HUDEP-2 (cell line): ENCODE data around the gene PPEF2.
"Not testable (repeated sequence)": the region's sequence is repeated elsewhere in the genome, so short reads cannot be mapped to it uniquely, and the experiment has no call there.

Experiments used
- DNase-seq, 76 experiments: peaks; one replicate each; lab custom pipeline; 2025; ENCODE audit not compliant: unreplicated experiment in 76 of 76; lab: John Stamatoyannopoulos, UW

PPEF2 gene

GRCh38 chr4:75902352-75902751 lies at the start of gene PPEF2:
TSS of gene PPEF2 (minus strand) at chr4:75902452. CDS start at chr4:75896325, 6,127 bp downstream.
- no peak for DNase-seq

- DNase-seq, result no peak
Observed at GRCh38 chr4:75950213-75950815, 48.1 kb upstream of the PPEF2 start.

DNA sequence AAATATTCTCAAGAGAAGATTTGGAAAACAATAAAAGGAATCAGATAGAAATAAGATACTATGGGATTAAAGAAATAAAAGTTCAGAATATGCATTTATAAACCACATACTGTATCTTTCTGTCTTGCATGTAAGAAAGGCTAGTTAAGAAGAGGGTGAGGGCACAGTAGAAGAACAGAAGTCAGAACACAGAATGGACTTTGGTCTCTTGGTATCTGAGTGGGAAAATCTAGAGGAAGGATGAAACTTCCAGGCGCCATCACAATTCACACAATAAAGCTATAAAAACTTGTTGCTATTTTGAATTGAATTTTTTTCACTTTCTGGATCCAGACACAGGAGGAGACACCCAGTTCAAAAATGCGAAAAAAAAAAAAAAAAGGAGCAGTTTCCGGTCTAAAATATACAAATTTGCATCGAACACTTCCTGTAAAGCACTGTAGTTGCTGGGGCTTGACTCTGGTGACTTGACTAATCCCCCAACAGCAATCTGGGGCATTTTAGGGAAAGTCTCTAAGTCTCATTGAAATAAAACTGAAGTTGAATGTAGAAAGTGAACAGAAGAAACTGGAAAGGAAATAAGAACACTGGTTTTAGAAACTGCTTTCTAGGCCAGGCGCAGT lies 46.7 kb upstream of the PPEF2 start:
- no peak for DNase-seq

GRCh38 chr4:75940692-75941253 lies 38.5 kb upstream of the PPEF2 start, which contains the start of gene NAAA:
TSS of gene NAAA (minus strand) at chr4:75941013. CDS start at chr4:75940949, 64 bp downstream.
- peak in 66 of 76 experiments; percentile 2 to 70 (median 39) for DNase-seq

DNA sequence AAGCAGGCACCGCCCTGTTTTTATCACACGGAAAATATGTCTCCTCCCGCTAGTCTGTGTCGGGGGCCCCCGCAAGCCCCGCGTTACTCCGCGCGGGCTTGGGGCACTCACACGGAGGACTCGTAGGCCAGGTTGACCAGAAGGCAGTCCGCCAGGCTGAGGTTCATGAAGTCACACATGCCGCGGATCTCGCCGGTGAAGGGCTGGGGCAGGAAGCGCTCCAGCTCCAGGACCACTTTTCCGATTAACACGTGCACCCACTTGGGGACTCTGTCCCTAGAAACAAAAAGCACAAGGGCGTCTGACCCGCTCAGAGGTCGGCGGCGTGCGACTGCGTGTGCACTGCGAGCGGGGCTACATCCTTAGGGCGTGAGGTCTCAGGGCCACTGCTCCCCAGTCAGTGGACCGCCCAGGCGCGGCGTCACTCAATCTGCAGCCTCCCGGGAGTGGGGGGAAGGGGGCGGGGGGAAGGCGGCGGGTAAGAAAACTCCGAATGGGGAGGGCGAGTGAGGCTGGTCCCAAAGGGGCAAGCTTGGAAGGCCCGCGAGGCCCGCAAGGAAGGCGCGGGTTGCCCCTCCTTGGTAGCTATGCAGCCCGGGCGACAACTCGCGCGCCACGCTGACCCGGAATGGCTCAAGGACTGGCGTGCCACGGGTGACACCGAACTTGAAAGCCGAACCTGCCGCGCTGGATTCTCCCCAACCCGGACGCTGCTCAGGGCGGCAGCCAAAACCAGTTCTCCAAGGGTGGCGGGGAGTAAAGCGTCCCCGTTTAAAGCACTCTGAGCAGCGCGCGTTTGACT lies 37.8 kb upstream of the PPEF2 start:
- peak in 63 of 76 experiments; percentile 0 to 71 (median 29) for DNase-seq

- DNase-seq, result no peak
Observed at GRCh38 chr4:75935628-75936027, 33.4 kb upstream of the PPEF2 start.

DNA sequence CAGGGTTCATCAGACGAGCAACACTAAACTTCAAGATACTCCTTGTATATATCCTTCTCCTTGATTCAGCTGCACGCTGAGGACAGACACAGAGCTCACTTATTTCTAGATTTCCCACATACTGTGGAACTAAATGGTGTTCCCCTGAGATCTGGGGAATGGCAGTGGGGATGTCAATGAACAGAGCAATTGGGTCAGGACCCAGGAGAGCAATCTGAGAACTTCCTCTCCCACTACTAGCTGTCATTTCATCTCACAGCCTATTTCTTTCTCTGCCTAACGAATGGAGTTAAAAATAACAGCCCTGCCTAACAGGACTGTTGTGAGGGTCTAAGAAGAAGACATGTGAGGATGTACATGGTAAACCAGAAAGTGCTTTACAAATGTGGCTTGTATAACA lies 27.9 kb upstream of the PPEF2 start:
- DNase-seq, result no peak

DNA sequence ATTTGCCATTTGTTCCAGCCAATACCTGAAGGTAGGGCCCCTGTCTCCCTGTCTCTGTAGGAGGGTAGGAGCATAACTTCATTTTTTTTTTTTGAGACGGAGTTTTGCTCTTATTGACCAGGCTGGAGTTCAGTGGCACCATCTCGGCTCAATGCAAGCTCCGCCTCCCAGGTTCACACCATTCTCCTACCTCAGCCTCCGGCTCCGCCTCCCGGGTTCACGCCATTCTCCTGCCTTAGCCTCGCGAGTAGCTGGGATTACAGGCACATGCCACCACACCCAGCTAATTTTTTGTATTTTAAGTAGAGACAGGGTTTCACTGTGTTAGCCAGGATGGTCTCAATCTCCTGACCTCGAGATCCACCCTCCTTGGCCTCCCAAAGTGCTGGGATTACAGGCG lies 22.7 kb upstream of the PPEF2 start:
- not testable (repeated sequence) for DNase-seq

DNA sequence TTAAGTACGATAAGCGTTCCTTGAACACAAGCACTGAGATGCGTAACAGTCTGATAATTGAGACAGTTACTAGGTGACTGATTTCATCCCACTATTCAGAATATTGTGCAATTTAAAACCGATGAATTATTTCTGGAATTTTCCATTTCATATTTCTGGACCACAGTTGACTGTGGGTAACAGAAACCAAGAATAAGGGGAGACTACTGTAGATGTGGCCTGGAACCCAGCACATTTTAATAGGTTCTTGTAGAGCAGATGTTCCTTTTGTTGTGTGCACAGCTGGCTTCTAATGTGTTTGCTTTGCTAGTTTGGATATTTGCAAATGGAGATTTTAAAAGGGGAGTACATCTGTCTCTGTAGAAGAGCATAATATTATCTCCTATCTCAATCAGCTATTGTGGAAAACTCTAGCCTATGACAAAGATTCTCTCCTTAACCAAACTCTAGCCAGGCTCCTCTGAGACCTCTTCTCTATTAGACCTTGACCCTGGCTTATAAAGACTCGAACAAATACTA lies 22.1 kb upstream of the PPEF2 start:
- DNase-seq, result no peak

- DNase-seq, result no peak
Observed at GRCh38 chr4:75922588-75922987, 20.3 kb upstream of the PPEF2 start.

- DNase-seq, result no peak
Observed at GRCh38 chr4:75921910-75922309, 19.7 kb upstream of the PPEF2 start.

DNA sequence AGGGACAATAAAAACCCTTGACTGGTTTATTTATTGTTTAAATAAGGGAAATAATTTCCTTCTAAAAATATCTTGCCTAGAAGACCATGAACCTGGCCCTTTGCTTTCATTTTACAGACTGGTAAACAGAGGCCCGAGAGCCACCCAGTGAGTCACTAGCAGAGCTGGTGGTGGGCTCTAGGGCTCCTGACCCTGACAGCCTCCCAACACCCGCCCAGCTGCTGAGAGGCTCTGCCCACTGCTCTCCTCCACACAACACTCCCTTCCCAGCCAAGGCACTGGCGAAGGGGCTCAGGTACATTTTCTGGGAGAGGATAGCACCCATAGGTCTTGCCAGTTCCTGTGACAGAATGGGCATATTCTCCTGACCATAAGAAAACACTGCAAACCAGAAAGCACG lies 18.1 kb upstream of the PPEF2 start:
- no peak for DNase-seq

DNA sequence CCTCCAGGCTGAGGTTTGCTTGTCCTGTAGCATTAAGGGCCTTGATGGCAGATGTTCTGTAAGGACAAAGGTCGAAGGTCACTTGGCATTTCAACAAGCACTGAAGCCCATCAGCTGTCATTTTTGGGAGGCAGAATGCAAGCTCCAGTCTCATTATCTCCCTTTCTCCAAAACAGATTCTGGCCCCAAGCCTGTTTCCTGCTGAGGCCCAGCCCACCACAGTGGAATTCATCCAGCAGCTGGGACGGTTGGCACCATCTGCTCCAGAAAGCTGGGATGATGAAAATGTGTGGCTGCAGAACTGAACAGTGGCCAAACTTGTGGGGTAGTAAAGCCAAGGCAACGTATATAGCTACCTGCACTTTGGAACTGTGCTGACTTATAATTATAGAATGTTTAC lies 17.7 kb upstream of the PPEF2 start:
- DNase-seq, result peak in 3 of 76 experiments; percentile 2 to 7 (median 2)

DNA sequence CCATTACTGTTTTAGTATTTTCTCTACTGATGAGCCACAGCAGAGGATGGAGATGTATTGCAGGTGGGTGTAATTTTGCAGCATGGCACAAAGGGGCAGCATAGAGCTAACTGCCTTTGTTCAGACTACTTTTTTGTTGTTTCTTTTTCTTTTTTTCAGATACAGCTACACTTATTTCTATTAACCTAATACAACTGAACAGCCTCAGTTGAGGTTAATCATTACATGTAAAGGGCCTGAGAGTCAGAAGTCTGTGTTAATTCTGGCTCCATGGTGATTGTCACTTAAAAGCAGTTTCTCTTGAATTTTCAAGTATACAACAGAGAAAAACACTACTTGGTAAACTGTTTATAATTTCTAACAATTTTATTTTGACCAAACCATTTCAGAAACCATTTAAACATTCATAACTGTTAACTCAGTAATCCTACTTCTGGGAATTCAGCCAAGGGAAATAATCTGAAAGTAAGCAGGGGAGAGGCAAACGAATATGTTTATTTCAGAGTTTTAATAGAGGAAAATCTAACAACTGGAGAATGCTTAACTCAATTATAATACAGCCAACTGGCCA lies 13.9 kb upstream of the PPEF2 start:
- peak in 16 of 76 experiments; percentile 1 to 43 (median 14) for DNase-seq

GRCh38 chr4:75912968-75913367 lies 10.7 kb upstream of the PPEF2 start:
- DNase-seq, result no peak

- not testable (repeated sequence) for DNase-seq
Observed at GRCh38 chr4:75910831-75911230, 8.6 kb upstream of the PPEF2 start.

- DNase-seq, result no peak
Observed at GRCh38 chr4:75909405-75909804, 7.2 kb upstream of the PPEF2 start.

DNA sequence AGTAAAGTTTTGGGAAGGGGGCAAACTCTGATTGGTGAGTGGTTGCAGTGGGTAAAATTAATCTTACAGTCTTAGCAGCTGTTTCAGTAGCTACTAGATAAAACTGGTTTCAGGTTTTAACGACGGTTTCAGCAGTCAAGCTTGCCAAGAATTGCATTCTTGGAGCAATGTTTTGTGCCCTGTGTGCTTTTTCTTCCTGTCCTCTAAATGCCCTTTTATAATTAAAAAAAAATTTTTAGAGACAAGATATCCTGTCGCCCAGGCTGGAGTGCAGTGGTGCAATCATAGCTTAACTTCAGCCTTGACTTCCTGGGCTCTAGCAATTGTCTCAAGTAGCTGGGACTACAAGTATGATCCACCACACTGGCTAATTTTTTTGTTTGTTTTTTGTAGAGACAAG lies 6.3 kb upstream of the PPEF2 start:
- no peak for DNase-seq

DNA sequence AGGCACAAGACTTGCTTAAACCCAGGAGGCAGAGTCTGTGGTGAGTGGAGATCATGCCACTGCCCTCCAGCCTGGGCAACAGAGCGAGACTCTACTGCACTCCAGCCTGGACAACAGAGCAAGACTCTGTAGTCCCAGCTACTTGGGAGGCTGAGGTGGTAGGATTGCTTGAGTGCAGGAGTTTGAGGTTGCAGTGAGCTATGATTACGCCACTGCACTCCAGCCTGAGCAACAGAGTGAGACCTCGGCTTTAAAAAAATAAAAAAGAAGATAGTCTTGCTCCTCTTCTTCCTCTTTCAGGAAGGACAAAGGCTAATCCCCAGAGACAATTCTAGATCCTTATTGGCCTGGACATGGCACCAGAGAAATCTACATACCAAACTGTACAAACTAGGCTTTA lies 5.7 kb upstream of the PPEF2 start:
- no peak for DNase-seq

GRCh38 chr4:75904076-75904475 lies 1.8 kb upstream of the PPEF2 start:
- DNase-seq, result peak in 2 of 76 experiments; percentile 0 to 9

- no peak for DNase-seq
Observed at GRCh38 chr4:75898536-75898935, 3.7 kb downstream of the PPEF2 start.
